ENCODE measurements around the gene GABRP. TPM values are rescaled to one million over a fixed set of nuclear protein-coding genes. Genes with fewer than 3 reads are reported as not detected.

GABRP gene
- polyA plus RNA-seq, 1 donor (not counting 4 experiments of a cell fraction or from before 2014, with no cell fraction given) = 0.18 TPM

DNA sequence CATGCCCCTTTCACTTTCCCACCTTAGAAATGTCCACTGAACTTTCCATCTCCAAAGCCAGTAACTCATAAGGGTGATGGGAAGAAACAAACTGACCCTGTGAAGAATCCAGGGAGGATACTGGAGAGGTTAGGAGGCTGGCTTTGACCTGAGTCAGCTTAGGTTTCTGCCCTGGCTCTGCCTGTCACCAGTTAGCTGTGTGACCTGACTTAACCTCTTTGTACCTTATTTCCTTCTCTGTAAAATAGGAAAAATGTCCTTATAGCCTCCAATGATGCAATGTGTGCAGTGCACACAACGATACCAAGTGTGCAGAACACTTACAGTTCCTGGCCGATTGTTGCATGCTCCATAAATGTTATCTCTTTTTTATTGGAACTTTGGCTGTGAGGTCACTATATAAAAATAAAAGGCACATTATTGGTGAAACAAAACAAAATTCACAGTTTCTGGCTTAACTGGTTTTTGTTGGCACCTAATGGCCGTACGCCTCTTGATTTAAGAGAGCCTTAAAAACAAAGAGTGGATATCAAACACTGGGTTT lies 37.8 kb downstream of the GABRP start:
- Histone ChIP-seq H3K9me1 (ENCODE audit: control insufficient read depth, extremely low read depth, insufficient read depth, low read length) (no peaks in the 10 kb centered on the region), H3K27me3 (ENCODE audit: control insufficient read depth, extremely low read depth, insufficient read depth, low read length) (no peaks in the 10 kb centered on the region), H2AFZ (ENCODE audit: control insufficient read depth, low read length) (no peak overlapping the region), H3K4me1 (ENCODE audit: control insufficient read depth, extremely low read depth, insufficient read depth, low read length) (no peaks in the 10 kb centered on the region), H3K9me3 (ENCODE audit: control insufficient read depth, low read depth, low read length) (no peaks in the 10 kb centered on the region), H3K4me3 (ENCODE audit: control insufficient read depth in 2 of 3, extremely low read depth in 1 of 3, insufficient read depth in 2 of 3, low read depth in 1 of 3, low read length in 3 of 3) (no peak overlapping the region), H3K79me2 (ENCODE audit: control insufficient read depth, insufficient read depth, low read length) (no peaks in the 10 kb centered on the region), H3K27ac (ENCODE audit: control insufficient read depth, insufficient read depth, low read length) (no peak overlapping the region), H3K4me2 (ENCODE audit: control insufficient read depth, extremely low read depth, insufficient read depth, low read depth, low read length) (no peak overlapping the region), H4K20me1 (ENCODE audit: control insufficient read depth, extremely low read depth, insufficient read depth, low read length) (no peaks in the 10 kb centered on the region), H3K36me3 (ENCODE audit: control insufficient read depth in 2 of 2, extremely low read depth in 1 of 2, insufficient read depth in 2 of 2, low read length in 2 of 2) (no peaks in the 10 kb centered on the region), H3K9ac (ENCODE audit: control insufficient read depth, extremely low read depth, insufficient read depth, low read length) (no peak overlapping the region)
- TF ChIP-seq EZH2 (IDR thresholded peaks at IDR 0.05; ENCODE audit: low read length) (no peak), CTCF (optimal IDR thresholded peaks at IDR 0.05 in 1 of 3, IDR thresholded peaks at IDR 0.05 in 1 of 3, conservative IDR thresholded peaks at IDR 0.05 in 1 of 3; ENCODE audit: extremely low read depth in 1 of 3, insufficient read depth in 2 of 3, low read length in 3 of 3) (no peak)
- no peak for FAIRE-seq
- no peak for DNase-seq (ENCODE audit: low read depth, low spot score)
- dilution Hi-C loops (cut with MboI; ENCODE audit: extremely low pct_ligation_motif_present, low sequenced_read_pairs) = no loop called here

- no peaks in the 10 kb centered on the region for H3K9me1 ChIP-seq (ENCODE audit: control insufficient read depth, extremely low read depth, insufficient read depth, low read length)
- H3K36me3 ChIP-seq (ENCODE audit: control insufficient read depth in 2 of 2, extremely low read depth in 1 of 2, insufficient read depth in 2 of 2, low read length in 2 of 2) = no peaks in the 10 kb centered on the region
- H3K9ac ChIP-seq (ENCODE audit: control insufficient read depth, extremely low read depth, insufficient read depth, low read length) = no peak overlapping the region
- no peaks in the 10 kb centered on the region for H3K79me2 ChIP-seq (ENCODE audit: control insufficient read depth, insufficient read depth, low read length)
- no peak overlapping the region for H3K4me2 ChIP-seq (ENCODE audit: control insufficient read depth, extremely low read depth, insufficient read depth, low read depth, low read length)
- no peaks in the 10 kb centered on the region for H4K20me1 ChIP-seq (ENCODE audit: control insufficient read depth, extremely low read depth, insufficient read depth, low read length)
- dilution Hi-C loops (cut with MboI; ENCODE audit: extremely low pct_ligation_motif_present, low sequenced_read_pairs) = no loop called here
- H3K4me1 ChIP-seq (ENCODE audit: control insufficient read depth, extremely low read depth, insufficient read depth, low read length) = no peaks in the 10 kb centered on the region
- no peak overlapping the region for H2AFZ ChIP-seq (ENCODE audit: control insufficient read depth, low read length)
- DNase-seq (ENCODE audit: low read depth, low spot score) (no peak), FAIRE-seq (no peak)
- H3K9me3 ChIP-seq (ENCODE audit: control insufficient read depth, low read depth, low read length) = no peaks in the 10 kb centered on the region
- H3K4me3 ChIP-seq (ENCODE audit: control insufficient read depth in 2 of 3, extremely low read depth in 1 of 3, insufficient read depth in 2 of 3, low read depth in 1 of 3, low read length in 3 of 3) = no peak overlapping the region
- no peak for TF ChIP-seq EZH2 (IDR thresholded peaks at IDR 0.05; ENCODE audit: low read length)
- no peak for TF ChIP-seq CTCF (optimal IDR thresholded peaks at IDR 0.05 in 1 of 3, IDR thresholded peaks at IDR 0.05 in 1 of 3, conservative IDR thresholded peaks at IDR 0.05 in 1 of 3; ENCODE audit: extremely low read depth in 1 of 3, insufficient read depth in 2 of 3, low read length in 3 of 3)
- H3K27me3 ChIP-seq (ENCODE audit: control insufficient read depth, extremely low read depth, insufficient read depth, low read length) = no peaks in the 10 kb centered on the region
- H3K27ac ChIP-seq (ENCODE audit: control insufficient read depth, insufficient read depth, low read length) = no peak overlapping the region
Observed at GRCh38 chr5:170826117-170826516, 42.6 kb downstream of the GABRP start.
